WTC11 (cell line): Measurements from ENCODE around the gene CFAP20DC.

ENCODE experiments used
- FOXJ3 ChIP-seq: sonication (generic); formaldehyde crosslinking; IDR thresholded peaks from 2 replicates; pipeline ENCODE4 v1.9.0; 2021; ENCODE audit warnings: missing genetic modification reagents, mild to moderate bottlenecking, borderline replicate concordance
- NFYB ChIP-seq: sonication (generic); formaldehyde crosslinking; conservative IDR thresholded peaks from 2 replicates; pipeline ENCODE4 v1.8.0; 2022; ENCODE audit warnings: low read depth, missing genetic modification reagents
- SP1 ChIP-seq: sonication (generic); formaldehyde crosslinking; conservative IDR thresholded peaks from 2 replicates; pipeline ENCODE4 v1.8.1; 2022; ENCODE audit warnings: missing genetic modification reagents
- TF ChIP-seq, protein P1 (sequence below): fragments of 200-600 bp; IDR thresholded peaks from 2 replicates; pipeline ENCODE4 v1.8.0; 2022; ENCODE audit warnings: antibody characterized with exemption
- TF ChIP-seq, protein P2 (sequence below): sonication (generic); formaldehyde crosslinking; IDR thresholded peaks from 2 replicates; pipeline ENCODE4 v1.8.0; 2022; ENCODE audit warnings: mild to moderate bottlenecking, missing genetic modification reagents
- TF ChIP-seq, protein P3 (sequence below): sonication (generic); formaldehyde crosslinking; IDR thresholded peaks from 2 replicates; pipeline ENCODE4 v1.8.1; 2023; ENCODE audit warnings: mild to moderate bottlenecking, missing genetic modification reagents, moderate library complexity

DNA sequence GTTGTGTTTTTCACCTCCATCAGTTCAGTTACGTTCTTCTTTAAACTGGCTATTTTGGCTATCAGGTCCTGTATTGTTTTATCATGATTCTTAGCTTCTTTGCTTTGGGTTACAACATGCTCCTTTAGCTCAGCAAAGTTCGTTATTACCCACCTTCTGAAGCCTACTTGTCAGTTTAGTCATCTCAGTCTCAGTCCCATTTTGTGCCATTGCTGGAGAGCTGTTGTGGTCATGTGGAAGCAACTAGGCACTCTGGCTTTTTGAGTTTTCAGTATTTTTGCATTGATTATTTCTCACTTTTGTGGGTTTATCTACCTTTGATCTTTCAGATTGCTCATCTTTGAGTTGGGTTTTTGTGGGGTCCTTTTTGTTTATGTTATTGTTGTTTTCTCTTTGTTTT, 151.3 kb downstream of the CFAP20DC start:
- TF ChIP-seq, protein P1, sequence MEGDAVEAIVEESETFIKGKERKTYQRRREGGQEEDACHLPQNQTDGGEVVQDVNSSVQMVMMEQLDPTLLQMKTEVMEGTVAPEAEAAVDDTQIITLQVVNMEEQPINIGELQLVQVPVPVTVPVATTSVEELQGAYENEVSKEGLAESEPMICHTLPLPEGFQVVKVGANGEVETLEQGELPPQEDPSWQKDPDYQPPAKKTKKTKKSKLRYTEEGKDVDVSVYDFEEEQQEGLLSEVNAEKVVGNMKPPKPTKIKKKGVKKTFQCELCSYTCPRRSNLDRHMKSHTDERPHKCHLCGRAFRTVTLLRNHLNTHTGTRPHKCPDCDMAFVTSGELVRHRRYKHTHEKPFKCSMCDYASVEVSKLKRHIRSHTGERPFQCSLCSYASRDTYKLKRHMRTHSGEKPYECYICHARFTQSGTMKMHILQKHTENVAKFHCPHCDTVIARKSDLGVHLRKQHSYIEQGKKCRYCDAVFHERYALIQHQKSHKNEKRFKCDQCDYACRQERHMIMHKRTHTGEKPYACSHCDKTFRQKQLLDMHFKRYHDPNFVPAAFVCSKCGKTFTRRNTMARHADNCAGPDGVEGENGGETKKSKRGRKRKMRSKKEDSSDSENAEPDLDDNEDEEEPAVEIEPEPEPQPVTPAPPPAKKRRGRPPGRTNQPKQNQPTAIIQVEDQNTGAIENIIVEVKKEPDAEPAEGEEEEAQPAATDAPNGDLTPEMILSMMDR: no peak
- TF ChIP-seq SP1 (CRISPR knock-in tag) (no peak), FOXJ3 (CRISPR knock-in tag) (no peak), NFYB (no peak)
- TF ChIP-seq, protein P2, sequence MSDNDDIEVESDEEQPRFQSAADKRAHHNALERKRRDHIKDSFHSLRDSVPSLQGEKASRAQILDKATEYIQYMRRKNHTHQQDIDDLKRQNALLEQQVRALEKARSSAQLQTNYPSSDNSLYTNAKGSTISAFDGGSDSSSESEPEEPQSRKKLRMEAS (CRISPR knock-in tag): no peak
- TF ChIP-seq, protein P3, sequence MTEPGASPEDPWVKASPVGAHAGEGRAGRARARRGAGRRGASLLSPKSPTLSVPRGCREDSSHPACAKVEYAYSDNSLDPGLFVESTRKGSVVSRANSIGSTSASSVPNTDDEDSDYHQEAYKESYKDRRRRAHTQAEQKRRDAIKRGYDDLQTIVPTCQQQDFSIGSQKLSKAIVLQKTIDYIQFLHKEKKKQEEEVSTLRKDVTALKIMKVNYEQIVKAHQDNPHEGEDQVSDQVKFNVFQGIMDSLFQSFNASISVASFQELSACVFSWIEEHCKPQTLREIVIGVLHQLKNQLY (CRISPR knock-in tag): no peak
